Pancreas (tissue), 10 donors: Measurements from ENCODE around the gene ELL3. TPM values are rescaled to one million over a fixed set of nuclear protein-coding genes. Genes with fewer than 3 reads are reported as not detected.

Experiments used
- ATAC-seq, 4 donors: fragments of 200-7000 bp; cut with Tn5 transposase; one replicate each; pipeline versions ENCODE4 v1.8.0 to v1.9.1; 2020; ENCODE audit warnings: mild to moderate bottlenecking in 4 of 4, moderate library complexity in 4 of 4
- DNase-seq, 6 donors: peaks; one replicate each; pipeline ENCODE4 v3.0.0-alpha.2; 2020
- FAIRE-seq: peaks from 2 replicates; lab custom pipeline; 2012; peaks lifted over from hg19 to GRCh38; lab: Jason Lieb, UNC
- H3K27ac ChIP-seq, 4 donors: fragments of 200-600 bp; sonication (generic); 1 replicate in 3 of 4; 2 replicates in 1 of 4; pipeline versions ENCODE4 v1.5.0 to v1.8.0; 2020
- H3K27me3 ChIP-seq, 4 donors: fragments of 200-600 bp; one replicate each; pipeline ENCODE4 v1.8.0; 2021
- H3K36me3 ChIP-seq, 3 donors: fragments of 200-600 bp; sonication (generic) in 1 of 3; one replicate each; pipeline versions ENCODE4 v1.5.0 to v1.8.0; 2020 to 2021
- H3K4me1 ChIP-seq, 3 donors: fragments of 200-600 bp; one replicate each; pipeline ENCODE4 v1.8.0; 2021
- H3K4me3 ChIP-seq, 4 donors: fragments of 200-600 bp; sonication (generic) in 2 of 4; one replicate each; pipeline versions ENCODE4 v1.5.0 to v1.8.0; 2020 to 2021
- H3K9me3 ChIP-seq, 4 donors: fragments of 200-600 bp; one replicate each; pipeline ENCODE4 v1.8.0; 2021
- CTCF ChIP-seq, 4 donors: fragments of 200-600 bp; sonication (generic) in 3 of 4; IDR thresholded peaks; one replicate each; pipeline versions ENCODE4 v1.5.0 to v1.8.0; 2021; ENCODE audit warnings: antibody characterized with exemption in 4 of 4
- WGBS, 2 donors: extraction: QIAGEN DNeasy Blood & Tissue Kit; methylation state at CpG; one replicate each; pipeline ENCODE4 v1.1.7; 2013; 5-methylcytosine and 5-hydroxymethylcytosine counted together
- intact Hi-C, 3 donors: fragments of 100-400 bp; cut with DNase I; formaldehyde crosslinking; loops; one replicate each; pipeline versions ENCODE4 v1.11.1 to v1.14.2; 2022
- polyA plus RNA-seq, 2 donors: library from polyadenylated mRNA; stranded (reverse); fragments of 200-250 nt; gene quantifications; one replicate each; pipeline ENCODE4 v1.2.3, GENCODE V29; 2013
- total RNA-seq, 6 donors: library from RNA; stranded (reverse); fragmentation: NEBNext Ultra II Directional in 4 of 6; extraction: Animal tissue kit (Norgen Biotek cat#: 25700) in 4 of 6; gene quantifications; one replicate each; pipeline versions ENCODE4 v1.2.1 to v1.2.4, GENCODE V29; 2021 to 2023
- donor health status: healthy with polysubstance abuse.
- donor health status: DM: no; HTN: no; CAD: no; lungs with moderate emphysema.
- donor health status: DM: no; HTN: no; CAD: no.
- donor health status: control.
- donor health status: control.
- donor health status: Bipolar disorder and iron deficiency.
- donor health status: DM: yes; HTN: yes; CAD: no.
- donor health status: DM: no; HTN: no; CAD: no.
- donor health status: DM: no; HTN: no; CAD: no.
- donor health status: DM: yes; HTN: yes; CAD: no.

The ELL3 gene
- total and polyA plus RNA-seq, 8 donors, result 1.2 to 3.1 (median 2.0) TPM

GRCh38 chr15:43775411-43775965, 1.3 kb downstream of the ELL3 start:
- TF ChIP-seq CTCF (IDR thresholded peaks at IDR 0.05), result peak in 2 of 4 donors; percentile 13 to 21
- Histone ChIP-seq H3K9me3 (no peaks in the 10 kb centered on the region), H3K27ac (peak overlapping the region in 3 of 4 donors; percentile 41 to 89 (median 73)), H3K36me3 (peaks cover 6 to 34% (median 26%) of the 10 kb centered on the region in 3 donors), H3K4me1 (peaks cover 0 to 6% (median 0%) of the 10 kb centered on the region in 3 donors), H3K4me3 (peak overlapping the region in 2 of 4 donors; percentile 53 to 57), H3K27me3 (no peaks in the 10 kb centered on the region)
- FAIRE-seq, result no peak
- DNase-seq, result peak in 4 of 6 donors; percentile 69 to 74 (median 72)
- intact Hi-C loops, result no loop called here
- 63 to 65% methylated on average over 1 of the region's 1 CpG for WGBS, 2 donors
- ATAC-seq, result peak; percentile 45 to 60 (median 52)

GRCh38 chr15:43774062-43774461, 2.7 kb downstream of the ELL3 start:
- H3K36me3 ChIP-seq, result peaks cover 6 to 46% (median 36%) of the 10 kb centered on the region in 3 donors
- H3K4me1 ChIP-seq, result peaks cover 0 to 6% (median 0%) of the 10 kb centered on the region in 3 donors
- 51 to 55% methylated on average over 4 of the region's 4 CpGs for WGBS, 2 donors
- FAIRE-seq, result no peak
- ATAC-seq, result no peak
- DNase-seq, result peak in 1 of 6 donors; percentile 8
- H3K27me3 ChIP-seq, result no peaks in the 10 kb centered on the region
- TF ChIP-seq CTCF (IDR thresholded peaks at IDR 0.05), result no peak
- no peak overlapping the region for H3K27ac ChIP-seq
- no peaks in the 10 kb centered on the region for H3K9me3 ChIP-seq
- intact Hi-C loops, result no loop called here
- H3K4me3 ChIP-seq, result no peak overlapping the region

DNA sequence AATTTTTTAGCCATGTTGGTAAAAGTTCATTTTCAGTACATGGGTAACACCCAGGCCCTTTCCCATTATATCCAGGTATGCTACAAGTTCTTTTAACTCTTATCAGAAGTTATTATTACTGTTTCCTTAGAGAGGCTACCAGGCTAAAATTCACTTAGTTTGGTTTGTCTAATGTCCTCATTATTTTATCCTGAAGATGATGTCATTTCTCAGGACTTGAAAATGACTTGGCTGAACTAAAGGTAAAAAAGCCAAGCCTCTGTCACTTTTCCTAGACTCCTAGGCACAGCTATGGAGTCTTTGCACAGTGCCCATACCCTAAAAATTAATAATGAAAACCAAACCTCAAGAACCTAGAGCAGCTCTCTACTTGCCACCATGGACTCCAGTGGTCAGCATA, 4.1 kb downstream of the ELL3 start:
- no peak for TF ChIP-seq CTCF (IDR thresholded peaks at IDR 0.05)
- no peak for FAIRE-seq
- Histone ChIP-seq H3K36me3 (peaks cover 6 to 60% (median 41%) of the 10 kb centered on the region in 3 donors), H3K9me3 (no peaks in the 10 kb centered on the region), H3K27ac (no peak overlapping the region), H3K4me1 (peaks cover 0 to 1% (median 0%) of the 10 kb centered on the region in 3 donors), H3K4me3 (no peak overlapping the region), H3K27me3 (no peaks in the 10 kb centered on the region)
- intact Hi-C loops, result no loop called here
- DNase-seq, result no peak
- ATAC-seq, result no peak

- Histone ChIP-seq H3K4me3 (no peak overlapping the region), H3K36me3 (peaks cover 10 to 68% (median 43%) of the 10 kb centered on the region in 3 donors), H3K27ac (no peak overlapping the region), H3K4me1 (no peaks in the 10 kb centered on the region), H3K27me3 (no peaks in the 10 kb centered on the region), H3K9me3 (no peaks in the 10 kb centered on the region)
- TF ChIP-seq CTCF (IDR thresholded peaks at IDR 0.05), result no peak
- DNase-seq (no peak), ATAC-seq (no peak), FAIRE-seq (no peak)
- WGBS, 2 donors, result 84 to 87% methylated on average over 2 of the region's 2 CpGs
- intact Hi-C loops, result no loop called here
Observed at GRCh38 chr15:43771816-43772215, 5.0 kb downstream of the ELL3 start.

GRCh38 chr15:43769584-43770228, 7.1 kb downstream of the ELL3 start:
- DNase-seq, result peak in 2 of 6 donors; percentile 48 to 49
- FAIRE-seq, result peak; percentile 34
- H3K4me3 ChIP-seq, result no peak overlapping the region
- 60 to 67% methylated on average over 5 of the region's 5 CpGs for WGBS, 2 donors
- no peaks in the 10 kb centered on the region for H3K4me1 ChIP-seq
- H3K27ac ChIP-seq, result no peak overlapping the region
- peak; percentile 47 to 88 (median 81) for ATAC-seq
- H3K27me3 ChIP-seq, result no peaks in the 10 kb centered on the region
- peaks cover 10 to 89% (median 59%) of the 10 kb centered on the region in 3 donors for H3K36me3 ChIP-seq
- no peaks in the 10 kb centered on the region for H3K9me3 ChIP-seq
- intact Hi-C loops, result no loop called here
- peak; percentile 51 to 72 (median 61) for TF ChIP-seq CTCF (IDR thresholded peaks at IDR 0.05)
